Subcutaneous abdominal adipose tissue (tissue), 5 donors: ENCODE results near the gene FAF1.
"Not testable (repeated sequence)": the region's sequence is repeated elsewhere in the genome, so short reads cannot be mapped to it uniquely, and the experiment has no call there.

Source experiments
- H3K27ac ChIP-seq: one replicate; pipeline ENCODE4 v1.7.0; 2013; ENCODE audit warnings: low read depth, mild to moderate bottlenecking, inconsistent platforms, low read length, moderate library complexity
- H3K27me3 ChIP-seq, 5 donors: one replicate each; pipeline ENCODE4 v1.7.0; 2013; ENCODE audit warnings: low read length in 5 of 5, inconsistent platforms in 1 of 5; ENCODE audit not compliant: control insufficient read depth in 5 of 5, insufficient read depth in 4 of 5
- H3K36me3 ChIP-seq, 5 donors: one replicate each; pipeline ENCODE4 v1.7.0; 2013; ENCODE audit warnings: low read length in 5 of 5; ENCODE audit not compliant: control insufficient read depth in 5 of 5, insufficient read depth in 5 of 5
- H3K4me1 ChIP-seq, 5 donors: one replicate each; pipeline ENCODE4 v1.7.0; 2013; ENCODE audit warnings: low read length in 5 of 5, mild to moderate bottlenecking in 3 of 5, moderate library complexity in 1 of 5; ENCODE audit not compliant: control insufficient read depth in 5 of 5, insufficient read depth in 5 of 5
- H3K4me3 ChIP-seq, 5 donors: one replicate each; pipeline ENCODE4 v1.7.0; 2013; ENCODE audit warnings: low read length in 5 of 5, low read depth in 1 of 5
- H3K9ac ChIP-seq, 5 donors: one replicate each; pipeline ENCODE4 v1.7.0; 2013; ENCODE audit warnings: low read length in 5 of 5, mild to moderate bottlenecking in 4 of 5, moderate library complexity in 3 of 5
- H3K9me3 ChIP-seq, 5 donors: one replicate each; pipeline ENCODE4 v1.7.0; 2013; ENCODE audit warnings: low read length in 5 of 5; ENCODE audit not compliant: control insufficient read depth in 5 of 5
- donor health status: healthy.
- donor health status: healthy.
- donor health status: healthy.
- donor health status: healthy.
- donor health status: healthy.

The FAF1 gene

DNA sequence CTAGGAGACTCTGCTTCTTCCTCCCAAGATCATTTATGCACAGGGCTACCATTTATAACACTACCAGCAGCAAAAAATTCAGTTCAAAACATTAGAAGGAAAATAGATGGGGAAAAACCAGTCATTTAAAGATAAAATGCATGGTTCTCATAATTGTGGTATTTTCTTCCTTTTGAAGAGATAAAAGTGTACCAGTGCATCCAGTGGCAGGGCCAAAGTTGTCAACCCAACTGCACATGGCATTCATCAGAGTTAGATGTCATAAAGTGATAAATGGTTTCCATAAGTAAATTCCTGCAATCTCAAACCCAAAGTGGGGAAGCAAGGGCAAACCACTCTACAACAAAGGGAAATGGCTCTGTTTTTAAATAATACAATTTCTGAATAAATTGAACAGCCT is 417.7 kb downstream of the FAF1 start:
- no peak overlapping the region for H3K4me3 ChIP-seq
- peaks cover 0 to 10% (median 3%) of the 10 kb centered on the region in 5 donors for H3K36me3 ChIP-seq
- no peak overlapping the region for H3K9ac ChIP-seq
- H3K27me3 ChIP-seq, result no peaks in the 10 kb centered on the region
- no peaks in the 10 kb centered on the region for H3K9me3 ChIP-seq
- no peak overlapping the region for H3K27ac ChIP-seq
- H3K4me1 ChIP-seq, result no peaks in the 10 kb centered on the region

DNA sequence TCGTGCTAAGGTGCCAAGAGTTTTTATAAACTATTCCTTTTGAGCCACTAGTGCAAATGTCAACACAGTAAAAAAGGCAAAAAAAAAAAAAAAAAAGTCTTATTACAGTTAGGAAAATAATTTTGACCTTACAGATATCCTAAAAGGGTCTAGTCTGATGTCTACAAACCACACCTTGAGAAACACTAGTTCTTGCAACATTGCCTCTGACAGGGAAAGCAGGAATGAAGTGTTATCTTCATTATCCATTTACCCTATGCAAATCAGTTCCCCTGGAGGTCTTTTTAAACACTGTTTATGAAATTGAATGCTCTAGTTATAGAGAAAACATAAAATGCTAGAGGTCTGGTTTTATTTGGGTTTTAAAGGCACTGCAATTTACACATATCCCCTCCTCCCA is 421.6 kb downstream of the FAF1 start:
- H3K4me3 ChIP-seq, result no peak overlapping the region

GRCh38 chr1:50531601-50532000 is 428.5 kb downstream of the FAF1 start:
- no peak overlapping the region for H3K27ac ChIP-seq
- H3K27me3 ChIP-seq, result no peaks in the 10 kb centered on the region

More for the DNA sequence above, 421.6 kb downstream of the FAF1 start:
- peaks cover 0 to 20% (median 3%) of the 10 kb centered on the region in 5 donors for H3K36me3 ChIP-seq
- no peak overlapping the region for H3K27ac ChIP-seq
- no peak overlapping the region for H3K9ac ChIP-seq
- no peaks in the 10 kb centered on the region for H3K27me3 ChIP-seq
- no peaks in the 10 kb centered on the region for H3K9me3 ChIP-seq
- H3K4me1 ChIP-seq, result no peaks in the 10 kb centered on the region

GRCh38 chr1:50531027-50531426 is 429.0 kb downstream of the FAF1 start:
- no peaks in the 10 kb centered on the region for H3K27me3 ChIP-seq
- H3K4me3 ChIP-seq, result no peak overlapping the region
- H3K27ac ChIP-seq, result no peak overlapping the region
- no peak overlapping the region for H3K9ac ChIP-seq
- no peaks in the 10 kb centered on the region for H3K9me3 ChIP-seq
- peaks cover 2 to 24% (median 7%) of the 10 kb centered on the region in 5 donors for H3K36me3 ChIP-seq
- H3K4me1 ChIP-seq, result no peaks in the 10 kb centered on the region

More at GRCh38 chr1:50531601-50532000, 428.5 kb downstream of the FAF1 start:
- Histone ChIP-seq H3K4me1 (no peaks in the 10 kb centered on the region), H3K4me3 (no peak overlapping the region), H3K9ac (no peak overlapping the region), H3K36me3 (peaks cover 2 to 24% (median 7%) of the 10 kb centered on the region in 5 donors), H3K9me3 (no peaks in the 10 kb centered on the region)

GRCh38 chr1:50529510-50529909 is 430.6 kb downstream of the FAF1 start:
- Histone ChIP-seq H3K9me3 (no peaks in the 10 kb centered on the region), H3K27me3 (no peaks in the 10 kb centered on the region), H3K27ac (no peak overlapping the region), H3K9ac (no peak overlapping the region), H3K4me3 (no peak overlapping the region), H3K36me3 (peaks cover 2 to 27% (median 7%) of the 10 kb centered on the region in 5 donors), H3K4me1 (no peaks in the 10 kb centered on the region)

GRCh38 chr1:50527987-50528320 is 432.1 kb downstream of the FAF1 start:
- H3K9ac ChIP-seq, H3K27ac ChIP-seq, H3K9me3 ChIP-seq, H3K27me3 ChIP-seq, H3K4me1 ChIP-seq, H3K4me3 ChIP-seq: not testable (repeated sequence)
- peaks cover 2 to 26% (median 5%) of the 10 kb centered on the region in 5 donors for H3K36me3 ChIP-seq

GRCh38 chr1:50527249-50527986 is 432.6 kb downstream of the FAF1 start:
- Histone ChIP-seq H3K27me3 (no peaks in the 10 kb centered on the region), H3K36me3 (peaks cover 2 to 29% (median 5%) of the 10 kb centered on the region in 5 donors), H3K9me3 (peaks cover 0 to 8% (median 0%) of the 10 kb centered on the region in 5 donors), H3K9ac (no peak overlapping the region), H3K27ac (no peak overlapping the region), H3K4me3 (no peak overlapping the region), H3K4me1 (no peaks in the 10 kb centered on the region)

- Histone ChIP-seq H3K9ac (no peak overlapping the region), H3K27ac (no peak overlapping the region), H3K4me1 (no peaks in the 10 kb centered on the region), H3K4me3 (no peak overlapping the region), H3K36me3 (peaks cover 2 to 29% (median 5%) of the 10 kb centered on the region in 5 donors), H3K9me3 (peaks cover 0 to 8% (median 0%) of the 10 kb centered on the region in 5 donors), H3K27me3 (no peaks in the 10 kb centered on the region)
Measured at GRCh38 chr1:50526431-50526830, 433.6 kb downstream of the FAF1 start.

- H3K4me1 ChIP-seq, result no peaks in the 10 kb centered on the region
- no peak overlapping the region for H3K27ac ChIP-seq
- H3K4me3 ChIP-seq, result no peak overlapping the region
- peaks cover 5 to 29% (median 9%) of the 10 kb centered on the region in 5 donors for H3K36me3 ChIP-seq
- H3K27me3 ChIP-seq, result no peaks in the 10 kb centered on the region
- no peak overlapping the region for H3K9ac ChIP-seq
- H3K9me3 ChIP-seq, result peaks cover 0 to 8% (median 0%) of the 10 kb centered on the region in 5 donors
Measured at GRCh38 chr1:50523548-50523947, 436.5 kb downstream of the FAF1 start.

- H3K27me3 ChIP-seq, result no peaks in the 10 kb centered on the region
- no peak overlapping the region for H3K9ac ChIP-seq
- H3K36me3 ChIP-seq, result peaks cover 5 to 29% (median 9%) of the 10 kb centered on the region in 5 donors
- no peaks in the 10 kb centered on the region for H3K4me1 ChIP-seq
- H3K4me3 ChIP-seq, result no peak overlapping the region
- H3K9me3 ChIP-seq, result peaks cover 0 to 8% (median 0%) of the 10 kb centered on the region in 5 donors
- no peak overlapping the region for H3K27ac ChIP-seq
Measured at GRCh38 chr1:50522691-50523342, 437.2 kb downstream of the FAF1 start.
